Measurements from ENCODE around the gene YOD1.

The YOD1 gene

GRCh38 chr1:207051191-207051943 is at the start of gene YOD1:
Gene YOD1, minus strand, starts transcription at chr1:207051208. Its CDS starts 178 bp downstream, at chr1:207051030.
- no peak for DNase-seq

GRCh38 chr1:207097871-207098324 is 46.9 kb upstream of the YOD1 start:
- no peak for DNase-seq

GRCh38 chr1:207093944-207094343 is 42.9 kb upstream of the YOD1 start:
- no peak for DNase-seq

GRCh38 chr1:207091200-207091908 is 40.3 kb upstream of the YOD1 start:
- DNase-seq = no peak

- DNase-seq = no peak
Observed at GRCh38 chr1:207089627-207090355, 38.8 kb upstream of the YOD1 start.

- DNase-seq = no peak
Observed at GRCh38 chr1:207088701-207089626, 38.0 kb upstream of the YOD1 start, which contains the start of gene C4BPB. Gene C4BPB, plus strand, starts transcription at chr1:207088860. Its CDS starts 672 bp downstream, at chr1:207089532.

- no peak for DNase-seq
Observed at GRCh38 chr1:207088161-207088560, 37.2 kb upstream of the YOD1 start.

GRCh38 chr1:207085887-207086286 is 34.9 kb upstream of the YOD1 start:
- no peak for DNase-seq

- no peak for DNase-seq
Observed at GRCh38 chr1:207084701-207085180, 33.7 kb upstream of the YOD1 start.

- no peak for DNase-seq
Observed at GRCh38 chr1:207084232-207084631, 33.2 kb upstream of the YOD1 start.

- no peak for DNase-seq
Observed at GRCh38 chr1:207081806-207082205, 30.8 kb upstream of the YOD1 start.

GRCh38 chr1:207081088-207081487 is 30.1 kb upstream of the YOD1 start:
- no peak for DNase-seq

GRCh38 chr1:207079706-207080241 is 28.8 kb upstream of the YOD1 start:
- no peak for DNase-seq

- DNase-seq = no peak
Observed at GRCh38 chr1:207078578-207079132, 27.6 kb upstream of the YOD1 start.

GRCh38 chr1:207077470-207078377 is 26.7 kb upstream of the YOD1 start:
- DNase-seq = peak; percentile 9

GRCh38 chr1:207077012-207077411 is 26.0 kb upstream of the YOD1 start:
- no peak for DNase-seq

- no peak for DNase-seq
Observed at GRCh38 chr1:207076181-207076955, 25.4 kb upstream of the YOD1 start.

- no peak for DNase-seq
Observed at GRCh38 chr1:207073906-207074820, 23.2 kb upstream of the YOD1 start.
